HL-60 (cell line): ENCODE data around the gene KCND2.

Source experiments
- DNase-seq, 2 experiments: peaks; one replicate each; pipeline ENCODE4 v3.0.0-alpha.2; 2010 to 2020; ENCODE audit warnings: low read depth in 1 of 2, low spot score in 1 of 2
- H3K27ac ChIP-seq: fragments of 250-450 bp; sonication (Bioruptor Pico); replicated peaks from 2 replicates; pipeline ENCODE4 v1.5.1; 2020; ENCODE audit warnings: mild to moderate bottlenecking, moderate library complexity
- H3K27me3 ChIP-seq: fragments of 250-450 bp; sonication (Bioruptor Pico); 2 replicates; pipeline ENCODE4 v1.5.1; 2021; ENCODE audit warnings: mild to moderate bottlenecking, moderate library complexity; ENCODE audit not compliant: insufficient read depth, poor library complexity, severe bottlenecking
- H3K4me3 ChIP-seq: replicated peaks from 2 replicates; pipeline ENCODE4 v1.5.1; 2011; ENCODE audit warnings: mild to moderate bottlenecking, control low read depth, low read length; ENCODE audit not compliant: insufficient read depth
- GABPA ChIP-seq: IDR thresholded peaks from 2 replicates; pipeline ENCODE4 v1.6.1; 2012; ENCODE audit warnings: low read depth
- POLR2AphosphoS5 ChIP-seq: IDR thresholded peaks from 2 replicates; pipeline ENCODE4 v1.6.1; 2012; ENCODE audit warnings: low read depth
- SPI1 ChIP-seq: IDR thresholded peaks from 2 replicates; pipeline ENCODE4 v1.6.1; 2012; ENCODE audit warnings: low read depth, mild to moderate bottlenecking, borderline replicate concordance
- TF ChIP-seq, protein P1 (sequence below): IDR thresholded peaks from one replicate; pipeline ENCODE4 v1.5.1; 2011; ENCODE audit warnings: low read length, control low read depth, inconsistent platforms; ENCODE audit not compliant: insufficient read depth
- TF ChIP-seq, protein P2 (sequence below): IDR thresholded peaks from 2 replicates; pipeline ENCODE4 v1.6.1; 2012; ENCODE audit warnings: low read depth; ENCODE audit not compliant: insufficient replicate concordance

The KCND2 gene

DNA sequence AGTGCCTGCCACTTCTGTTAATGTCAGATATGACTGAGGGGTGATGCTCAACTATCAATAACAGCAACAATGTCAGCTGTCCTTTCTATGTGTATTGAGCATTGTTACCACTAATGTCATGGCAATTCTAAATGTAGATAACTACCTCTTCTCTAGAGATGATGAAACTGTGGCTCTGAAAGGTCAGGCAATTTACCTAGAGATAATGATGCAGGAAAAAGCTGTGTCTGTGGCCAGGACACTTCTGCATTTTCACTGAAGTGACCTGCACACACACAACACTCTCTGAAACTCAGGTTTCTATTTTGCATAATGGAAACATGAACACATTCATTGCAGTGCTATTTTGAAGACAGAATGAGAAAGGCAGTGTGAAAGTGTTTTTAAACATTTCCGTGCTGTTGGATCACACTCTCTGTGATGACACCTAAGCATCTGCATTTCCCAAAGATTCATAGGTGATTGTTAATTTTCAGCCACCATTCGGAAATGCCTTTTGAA, 148.2 kb downstream of the KCND2 start:
- TF ChIP-seq, protein P1, sequence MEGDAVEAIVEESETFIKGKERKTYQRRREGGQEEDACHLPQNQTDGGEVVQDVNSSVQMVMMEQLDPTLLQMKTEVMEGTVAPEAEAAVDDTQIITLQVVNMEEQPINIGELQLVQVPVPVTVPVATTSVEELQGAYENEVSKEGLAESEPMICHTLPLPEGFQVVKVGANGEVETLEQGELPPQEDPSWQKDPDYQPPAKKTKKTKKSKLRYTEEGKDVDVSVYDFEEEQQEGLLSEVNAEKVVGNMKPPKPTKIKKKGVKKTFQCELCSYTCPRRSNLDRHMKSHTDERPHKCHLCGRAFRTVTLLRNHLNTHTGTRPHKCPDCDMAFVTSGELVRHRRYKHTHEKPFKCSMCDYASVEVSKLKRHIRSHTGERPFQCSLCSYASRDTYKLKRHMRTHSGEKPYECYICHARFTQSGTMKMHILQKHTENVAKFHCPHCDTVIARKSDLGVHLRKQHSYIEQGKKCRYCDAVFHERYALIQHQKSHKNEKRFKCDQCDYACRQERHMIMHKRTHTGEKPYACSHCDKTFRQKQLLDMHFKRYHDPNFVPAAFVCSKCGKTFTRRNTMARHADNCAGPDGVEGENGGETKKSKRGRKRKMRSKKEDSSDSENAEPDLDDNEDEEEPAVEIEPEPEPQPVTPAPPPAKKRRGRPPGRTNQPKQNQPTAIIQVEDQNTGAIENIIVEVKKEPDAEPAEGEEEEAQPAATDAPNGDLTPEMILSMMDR = no peak
- no peak for TF ChIP-seq GABPA
- no peak for TF ChIP-seq POLR2AphosphoS5
- TF ChIP-seq, protein P2, sequence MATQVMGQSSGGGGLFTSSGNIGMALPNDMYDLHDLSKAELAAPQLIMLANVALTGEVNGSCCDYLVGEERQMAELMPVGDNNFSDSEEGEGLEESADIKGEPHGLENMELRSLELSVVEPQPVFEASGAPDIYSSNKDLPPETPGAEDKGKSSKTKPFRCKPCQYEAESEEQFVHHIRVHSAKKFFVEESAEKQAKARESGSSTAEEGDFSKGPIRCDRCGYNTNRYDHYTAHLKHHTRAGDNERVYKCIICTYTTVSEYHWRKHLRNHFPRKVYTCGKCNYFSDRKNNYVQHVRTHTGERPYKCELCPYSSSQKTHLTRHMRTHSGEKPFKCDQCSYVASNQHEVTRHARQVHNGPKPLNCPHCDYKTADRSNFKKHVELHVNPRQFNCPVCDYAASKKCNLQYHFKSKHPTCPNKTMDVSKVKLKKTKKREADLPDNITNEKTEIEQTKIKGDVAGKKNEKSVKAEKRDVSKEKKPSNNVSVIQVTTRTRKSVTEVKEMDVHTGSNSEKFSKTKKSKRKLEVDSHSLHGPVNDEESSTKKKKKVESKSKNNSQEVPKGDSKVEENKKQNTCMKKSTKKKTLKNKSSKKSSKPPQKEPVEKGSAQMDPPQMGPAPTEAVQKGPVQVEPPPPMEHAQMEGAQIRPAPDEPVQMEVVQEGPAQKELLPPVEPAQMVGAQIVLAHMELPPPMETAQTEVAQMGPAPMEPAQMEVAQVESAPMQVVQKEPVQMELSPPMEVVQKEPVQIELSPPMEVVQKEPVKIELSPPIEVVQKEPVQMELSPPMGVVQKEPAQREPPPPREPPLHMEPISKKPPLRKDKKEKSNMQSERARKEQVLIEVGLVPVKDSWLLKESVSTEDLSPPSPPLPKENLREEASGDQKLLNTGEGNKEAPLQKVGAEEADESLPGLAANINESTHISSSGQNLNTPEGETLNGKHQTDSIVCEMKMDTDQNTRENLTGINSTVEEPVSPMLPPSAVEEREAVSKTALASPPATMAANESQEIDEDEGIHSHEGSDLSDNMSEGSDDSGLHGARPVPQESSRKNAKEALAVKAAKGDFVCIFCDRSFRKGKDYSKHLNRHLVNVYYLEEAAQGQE = no peak
- no peak for TF ChIP-seq SPI1
- Histone ChIP-seq H3K27ac (no peak overlapping the region), H3K4me3 (no peak overlapping the region), H3K27me3 (no peaks in the 10 kb centered on the region)
- DNase-seq = no peak

GRCh38 chr7:120431016-120431415, 158.0 kb downstream of the KCND2 start:
- H3K27me3 ChIP-seq = no peaks in the 10 kb centered on the region
- no peak overlapping the region for H3K27ac ChIP-seq
- DNase-seq = no peak
- no peak overlapping the region for H3K4me3 ChIP-seq
- TF ChIP-seq, protein P1 = no peak
- TF ChIP-seq GABPA (no peak), POLR2AphosphoS5 (no peak), SPI1 (no peak)
- TF ChIP-seq, protein P2 = no peak

GRCh38 chr7:120436487-120437060, 163.6 kb downstream of the KCND2 start:
- no peaks in the 10 kb centered on the region for H3K27me3 ChIP-seq
- no peak overlapping the region for H3K4me3 ChIP-seq
- no peak for DNase-seq
- TF ChIP-seq POLR2AphosphoS5 = no peak
- no peak for TF ChIP-seq SPI1
- TF ChIP-seq, protein P1 = no peak
- TF ChIP-seq, protein P2 = no peak
- TF ChIP-seq GABPA = no peak
- no peak overlapping the region for H3K27ac ChIP-seq
